GM12878 (cell line): ENCODE measurements around the gene KRTAP13-1. TPM values are rescaled to one million over a fixed set of nuclear protein-coding genes. Genes with fewer than 3 reads are reported as not detected.

ENCODE experiments used
- ATAC-seq: fragments of 200-7000 bp; cut with Tn5 transposase; 3 replicates; pipeline ENCODE4 v1.9.1; 2020; ENCODE audit warnings: mild to moderate bottlenecking, moderate library complexity
- BruUV-seq: library from RNA; stranded (reverse); fragments of 400-500 nt; replicated peaks from 2 replicates; lab custom pipeline; 2021; lab: Mats Ljungman, UMichigan
- CTCF ChIA-PET: fragments of 300-600 bp; sonication (Branson Sonifier 250); formaldehyde crosslinking; extraction: SDS; loops from one replicate; lab custom pipeline; 2021; ENCODE audit warnings: inconsistent platforms; lab: Yijun Ruan, JAX
- POLR2A ChIA-PET: fragments of 350-600 bp; formaldehyde crosslinking; extraction: SDS; loops from one replicate; lab custom pipeline; 2021; ENCODE audit warnings: inconsistent platforms; lab: Charles Lee
- RAD21 ChIA-PET: fragments of 300-600 bp; sonication (Branson Sonifier 250); formaldehyde crosslinking; loops from one replicate; lab custom pipeline; 2023; ENCODE audit warnings: antibody characterized with exemption; ENCODE audit not compliant: unreplicated experiment; lab: Charles Lee
- SMC1A ChIA-PET: fragments of 300-600 bp; sonication (Branson Sonifier 250); formaldehyde crosslinking; loops from one replicate; lab custom pipeline; 2023; ENCODE audit not compliant: unreplicated experiment, uncharacterized antibody; lab: Charles Lee
- DNase-seq: peaks from one replicate; pipeline ENCODE4 v3.0.0-alpha.2; 2011; ENCODE audit warnings: low read depth, low spot score
- FAIRE-seq: peaks from 3 replicates; lab custom pipeline; 2011; peaks lifted over from hg19 to GRCh38; lab: Jason Lieb, UNC
- H2AFZ ChIP-seq: 2 replicates; pipeline ENCODE4 v1.6.0; 2011; ENCODE audit warnings: low read depth, low read length, control low read depth; ENCODE audit not compliant: control insufficient read depth
- H3K27ac ChIP-seq: 2 replicates; pipeline ENCODE4 v1.5.1; 2011; ENCODE audit warnings: control low read depth; ENCODE audit not compliant: control insufficient read depth, insufficient read depth
- H3K27me3 ChIP-seq, 2 experiments: replicated peaks in 1 of 2; 2 replicates each; pipeline versions ENCODE4 v1.6.0 to v1.6.1; 2011; ENCODE audit warnings: low read length in 1 of 2; ENCODE audit not compliant: control insufficient read depth in 2 of 2, insufficient read depth in 2 of 2
- H3K36me3 ChIP-seq, 2 experiments: 2 replicates each; pipeline ENCODE4 v1.5.1; 2011; ENCODE audit warnings: low read length in 1 of 2; ENCODE audit not compliant: control insufficient read depth in 2 of 2, insufficient read depth in 2 of 2
- H3K4me1 ChIP-seq: 2 replicates; pipeline ENCODE4 v1.6.1; 2011; ENCODE audit warnings: mild to moderate bottlenecking, low read length, moderate library complexity, mixed read lengths; ENCODE audit not compliant: control insufficient read depth, insufficient read depth
- H3K4me2 ChIP-seq: 2 replicates; pipeline ENCODE4 v1.6.0; 2011; ENCODE audit warnings: control low read depth; ENCODE audit not compliant: control insufficient read depth, insufficient read depth
- H3K4me3 ChIP-seq: fragments of 200-600 bp; sonication (generic); 2 replicates; pipeline ENCODE4 v1.5.1; 2016
- H3K79me2 ChIP-seq: 2 replicates; pipeline ENCODE4 v1.6.0; 2011; ENCODE audit warnings: low read length; ENCODE audit not compliant: control insufficient read depth, insufficient read depth
- H3K9ac ChIP-seq: 2 replicates; pipeline ENCODE4 v1.8.0; 2011; ENCODE audit warnings: low read length, control low read depth, mixed read lengths; ENCODE audit not compliant: control insufficient read depth, insufficient read depth
- H3K9me3 ChIP-seq: replicated peaks from 3 replicates; pipeline ENCODE4 v1.5.1; 2011; ENCODE audit warnings: mild to moderate bottlenecking, low read length; ENCODE audit not compliant: control insufficient read depth, insufficient read depth
- H4K20me1 ChIP-seq: 2 replicates; pipeline ENCODE4 v1.6.0; 2011; ENCODE audit not compliant: control insufficient read depth, insufficient read depth
- BHLHE40 ChIP-seq, 2 experiments: fragments of 450-650 bp in 1 of 2; IDR thresholded peaks; 2 replicates each; pipeline ENCODE4 v1.6.1; 2011 to 2017; ENCODE audit warnings: low read depth in 2 of 2, borderline replicate concordance in 1 of 2, improper control_type of control experiment in 1 of 2, low read length in 1 of 2, mild to moderate bottlenecking in 1 of 2
- DPF2 ChIP-seq: fragments of 450-650 bp; IDR thresholded peaks from 2 replicates; pipeline ENCODE4 v1.6.1; 2017; ENCODE audit warnings: mild to moderate bottlenecking
- JUND ChIP-seq: IDR thresholded peaks from 2 replicates; pipeline ENCODE4 v1.6.1; 2012; ENCODE audit warnings: low read depth, mild to moderate bottlenecking, low read length, improper control_type of control experiment, moderate library complexity
- MYB ChIP-seq: fragments of 150-350 bp; IDR thresholded peaks from 2 replicates; pipeline ENCODE4 v1.6.1; 2014; ENCODE audit warnings: mild to moderate bottlenecking, low read depth, low read length, borderline replicate concordance
- MYC ChIP-seq: IDR thresholded peaks from 2 replicates; pipeline ENCODE4 v1.6.1; 2011; ENCODE audit warnings: mild to moderate bottlenecking, low read length, moderate library complexity, inconsistent platforms; ENCODE audit not compliant: insufficient read depth, insufficient replicate concordance, insufficient read length, severe bottlenecking
- NFIC ChIP-seq: IDR thresholded peaks from 2 replicates; pipeline ENCODE4 v1.6.1; 2012; ENCODE audit warnings: low read depth, mild to moderate bottlenecking, inconsistent platforms, low read length, moderate library complexity
- NKRF ChIP-seq: fragments of 450-650 bp; conservative IDR thresholded peaks from 2 replicates; pipeline ENCODE4 v1.6.1; 2017; ENCODE audit warnings: mild to moderate bottlenecking, moderate library complexity
- NR2C1 ChIP-seq: fragments of 450-650 bp; IDR thresholded peaks from 2 replicates; pipeline ENCODE4 v1.6.1; 2017; ENCODE audit warnings: antibody characterized with exemption, mild to moderate bottlenecking, moderate library complexity
- RELA ChIP-seq: fragments of 450-650 bp; IDR thresholded peaks from 2 replicates; pipeline ENCODE4 v1.8.0; 2014; ENCODE audit warnings: borderline replicate concordance; ENCODE audit not compliant: partially characterized antibody
- SP1 ChIP-seq: IDR thresholded peaks from one replicate; pipeline ENCODE4 v1.6.1; 2011; ENCODE audit warnings: low read depth, low read length
- ZNF207 ChIP-seq: fragments of 450-650 bp; IDR thresholded peaks from 2 replicates; pipeline ENCODE4 v1.6.1; 2014; ENCODE audit warnings: antibody characterized with exemption, mild to moderate bottlenecking, borderline replicate concordance
- ZNF622 ChIP-seq: fragments of 450-650 bp; IDR thresholded peaks from 2 replicates; pipeline ENCODE4 v1.6.1; 2017; ENCODE audit warnings: mild to moderate bottlenecking, inconsistent platforms
- WGBS: methylation state at CpG from one replicate; pipeline ENCODE4 v1.1.6; 2016; ENCODE audit warnings: low lambda C conversion rate; ENCODE audit not compliant: insufficient replicate concordance, insufficient coverage; ENCODE audit errors: missing lambda C conversion rate; 5-methylcytosine and 5-hydroxymethylcytosine counted together
- in situ Hi-C: fragments of 300-500 bp; cut with MboI; formaldehyde crosslinking; loops from 9 replicates; pipeline ENCODE4 v1.14.3; 2018; ENCODE audit warnings: mixed read lengths
- intact Hi-C: fragments of 100-400 bp; cut with micrococcal nuclease; formaldehyde crosslinking; loops from one replicate; pipeline ENCODE4 v1.14.2; 2022; ENCODE audit not compliant: unreplicated experiment
- polyA plus RNA-seq, 11 experiments: library from polyadenylated mRNA; depleted of rRNA in 4 of 11; unstranded in 6 of 11; stranded (reverse) in 5 of 11; fragments of >200 nt; fragmentation: Nextera tagmentation in 4 of 11; fragmentation: Illumina TruSeq in 1 of 11; extraction: Ambion mirVana in 4 of 11; extraction: Trizol in 1 of 11; gene quantifications; 1 replicate in 1 of 11; 2 replicates in 10 of 11; pipeline versions ENCODE4 v1.2.1 to v1.2.3, GENCODE V29; 2011 to 2016; ENCODE audit warnings: inconsistent platforms in 2 of 11, missing spikeins in 2 of 11, low read depth in 1 of 11
- total RNA-seq, 4 experiments: library from RNA; depleted of rRNA in 3 of 4; stranded (reverse); fragments of >200 nt in 3 of 4; fragmentation: Illumina TruSeq in 1 of 4; extraction: Trizol in 1 of 4; gene quantifications; 2 replicates each; pipeline versions ENCODE4 v1.2.1 to v1.2.3, GENCODE V29; 2013 to 2021
- TF ChIP-seq, protein P1 (sequence below): IDR thresholded peaks from 2 replicates; pipeline ENCODE4 v1.6.1; 2012; ENCODE audit warnings: low read depth, low read length, improper control_type of control experiment
- TF ChIP-seq, protein P2 (sequence below): fragments of 450-650 bp; IDR thresholded peaks from 2 replicates; pipeline ENCODE4 v1.6.1; 2017; ENCODE audit warnings: mild to moderate bottlenecking, moderate library complexity
- TF ChIP-seq, protein P3 (sequence below): fragments of 450-650 bp; formaldehyde crosslinking; IDR thresholded peaks from 2 replicates; pipeline ENCODE4 v1.4.0; 2020; ENCODE audit warnings: mild to moderate bottlenecking, moderate library complexity

Gene KRTAP13-1
- total and polyA plus RNA-seq, 10 of the 15 experiments (the other 5 are each of a cell fraction or from before 2014, with no cell fraction given), result not detected

GRCh38 chr21:30391492-30392025 lies 4.3 kb upstream of the KRTAP13-1 start:
- no peak overlapping the region for H3K4me2 ChIP-seq
- WGBS, result 2% methylated on average over 2 of the region's 2 CpGs
- H2AFZ ChIP-seq, result no peak overlapping the region
- H3K9ac ChIP-seq, result no peak overlapping the region
- H3K4me1 ChIP-seq, result no peaks in the 10 kb centered on the region
- in situ Hi-C loops (no loop called here), intact Hi-C loops (no loop called here)
- POLR2A ChIA-PET, result no interaction called here
- BruUV-seq, result no TSS peak
- RAD21 ChIA-PET, result no interaction called here
- no peaks in the 10 kb centered on the region for H3K9me3 ChIP-seq
- SMC1A ChIA-PET, result no interaction called here
- CTCF ChIA-PET, result no interaction called here
- DNase-seq (no peak), FAIRE-seq (no peak), ATAC-seq (no peak)
- no peak overlapping the region for H3K27ac ChIP-seq
- no peaks in the 10 kb centered on the region for H3K27me3 ChIP-seq
- H3K4me3 ChIP-seq, result no peak overlapping the region
- no peaks in the 10 kb centered on the region for H4K20me1 ChIP-seq
- no peaks in the 10 kb centered on the region for H3K79me2 ChIP-seq
- no peaks in the 10 kb centered on the region for H3K36me3 ChIP-seq
- TF ChIP-seq JUND (no peak), NFIC (no peak), MYC (no peak), NKRF (no peak), RELA (no peak), BHLHE40 (IDR thresholded peaks at IDR 0.05; ENCODE audit: borderline replicate concordance in 1 of 2, low read depth in 2 of 2, low read length in 1 of 2) (no peak), ZNF207 (no peak), ZNF622 (no peak), SP1 (no peak), DPF2 (no peak), NR2C1 (no peak), MYB (no peak)
- TF ChIP-seq, protein P1, sequence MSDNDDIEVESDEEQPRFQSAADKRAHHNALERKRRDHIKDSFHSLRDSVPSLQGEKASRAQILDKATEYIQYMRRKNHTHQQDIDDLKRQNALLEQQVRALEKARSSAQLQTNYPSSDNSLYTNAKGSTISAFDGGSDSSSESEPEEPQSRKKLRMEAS, result no peak
- TF ChIP-seq, protein P2, sequence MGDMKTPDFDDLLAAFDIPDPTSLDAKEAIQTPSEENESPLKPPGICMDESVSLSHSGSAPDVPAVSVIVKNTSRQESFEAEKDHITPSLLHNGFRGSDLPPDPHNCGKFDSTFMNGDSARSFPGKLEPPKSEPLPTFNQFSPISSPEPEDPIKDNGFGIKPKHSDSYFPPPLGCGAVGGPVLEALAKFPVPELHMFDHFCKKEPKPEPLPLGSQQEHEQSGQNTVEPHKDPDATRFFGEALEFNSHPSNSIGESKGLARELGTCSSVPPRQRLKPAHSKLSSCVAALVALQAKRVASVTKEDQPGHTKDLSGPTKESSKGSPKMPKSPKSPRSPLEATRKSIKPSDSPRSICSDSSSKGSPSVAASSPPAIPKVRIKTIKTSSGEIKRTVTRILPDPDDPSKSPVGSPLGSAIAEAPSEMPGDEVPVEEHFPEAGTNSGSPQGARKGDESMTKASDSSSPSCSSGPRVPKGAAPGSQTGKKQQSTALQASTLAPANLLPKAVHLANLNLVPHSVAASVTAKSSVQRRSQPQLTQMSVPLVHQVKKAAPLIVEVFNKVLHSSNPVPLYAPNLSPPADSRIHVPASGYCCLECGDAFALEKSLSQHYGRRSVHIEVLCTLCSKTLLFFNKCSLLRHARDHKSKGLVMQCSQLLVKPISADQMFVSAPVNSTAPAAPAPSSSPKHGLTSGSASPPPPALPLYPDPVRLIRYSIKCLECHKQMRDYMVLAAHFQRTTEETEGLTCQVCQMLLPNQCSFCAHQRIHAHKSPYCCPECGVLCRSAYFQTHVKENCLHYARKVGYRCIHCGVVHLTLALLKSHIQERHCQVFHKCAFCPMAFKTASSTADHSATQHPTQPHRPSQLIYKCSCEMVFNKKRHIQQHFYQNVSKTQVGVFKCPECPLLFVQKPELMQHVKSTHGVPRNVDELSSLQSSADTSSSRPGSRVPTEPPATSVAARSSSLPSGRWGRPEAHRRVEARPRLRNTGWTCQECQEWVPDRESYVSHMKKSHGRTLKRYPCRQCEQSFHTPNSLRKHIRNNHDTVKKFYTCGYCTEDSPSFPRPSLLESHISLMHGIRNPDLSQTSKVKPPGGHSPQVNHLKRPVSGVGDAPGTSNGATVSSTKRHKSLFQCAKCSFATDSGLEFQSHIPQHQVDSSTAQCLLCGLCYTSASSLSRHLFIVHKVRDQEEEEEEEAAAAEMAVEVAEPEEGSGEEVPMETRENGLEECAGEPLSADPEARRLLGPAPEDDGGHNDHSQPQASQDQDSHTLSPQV, result no peak
- TF ChIP-seq, protein P3, sequence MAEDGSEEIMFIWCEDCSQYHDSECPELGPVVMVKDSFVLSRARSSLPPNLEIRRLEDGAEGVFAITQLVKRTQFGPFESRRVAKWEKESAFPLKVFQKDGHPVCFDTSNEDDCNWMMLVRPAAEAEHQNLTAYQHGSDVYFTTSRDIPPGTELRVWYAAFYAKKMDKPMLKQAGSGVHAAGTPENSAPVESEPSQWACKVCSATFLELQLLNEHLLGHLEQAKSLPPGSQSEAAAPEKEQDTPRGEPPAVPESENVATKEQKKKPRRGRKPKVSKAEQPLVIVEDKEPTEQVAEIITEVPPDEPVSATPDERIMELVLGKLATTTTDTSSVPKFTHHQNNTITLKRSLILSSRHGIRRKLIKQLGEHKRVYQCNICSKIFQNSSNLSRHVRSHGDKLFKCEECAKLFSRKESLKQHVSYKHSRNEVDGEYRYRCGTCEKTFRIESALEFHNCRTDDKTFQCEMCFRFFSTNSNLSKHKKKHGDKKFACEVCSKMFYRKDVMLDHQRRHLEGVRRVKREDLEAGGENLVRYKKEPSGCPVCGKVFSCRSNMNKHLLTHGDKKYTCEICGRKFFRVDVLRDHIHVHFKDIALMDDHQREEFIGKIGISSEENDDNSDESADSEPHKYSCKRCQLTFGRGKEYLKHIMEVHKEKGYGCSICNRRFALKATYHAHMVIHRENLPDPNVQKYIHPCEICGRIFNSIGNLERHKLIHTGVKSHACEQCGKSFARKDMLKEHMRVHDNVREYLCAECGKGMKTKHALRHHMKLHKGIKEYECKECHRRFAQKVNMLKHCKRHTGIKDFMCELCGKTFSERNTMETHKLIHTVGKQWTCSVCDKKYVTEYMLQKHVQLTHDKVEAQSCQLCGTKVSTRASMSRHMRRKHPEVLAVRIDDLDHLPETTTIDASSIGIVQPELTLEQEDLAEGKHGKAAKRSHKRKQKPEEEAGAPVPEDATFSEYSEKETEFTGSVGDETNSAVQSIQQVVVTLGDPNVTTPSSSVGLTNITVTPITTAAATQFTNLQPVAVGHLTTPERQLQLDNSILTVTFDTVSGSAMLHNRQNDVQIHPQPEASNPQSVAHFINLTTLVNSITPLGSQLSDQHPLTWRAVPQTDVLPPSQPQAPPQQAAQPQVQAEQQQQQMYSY (CRISPR knock-in tag), result no peak
